ENCODE measurements around the gene CDH4. TPM values are rescaled to one million over a fixed set of nuclear protein-coding genes. Genes with fewer than 3 reads are reported as not detected.

CDH4 gene
- total and polyA plus RNA-seq, 2 of the 13 experiments (the other 11 are each of a cell fraction or from before 2014, with no cell fraction given), result not detected

DNA sequence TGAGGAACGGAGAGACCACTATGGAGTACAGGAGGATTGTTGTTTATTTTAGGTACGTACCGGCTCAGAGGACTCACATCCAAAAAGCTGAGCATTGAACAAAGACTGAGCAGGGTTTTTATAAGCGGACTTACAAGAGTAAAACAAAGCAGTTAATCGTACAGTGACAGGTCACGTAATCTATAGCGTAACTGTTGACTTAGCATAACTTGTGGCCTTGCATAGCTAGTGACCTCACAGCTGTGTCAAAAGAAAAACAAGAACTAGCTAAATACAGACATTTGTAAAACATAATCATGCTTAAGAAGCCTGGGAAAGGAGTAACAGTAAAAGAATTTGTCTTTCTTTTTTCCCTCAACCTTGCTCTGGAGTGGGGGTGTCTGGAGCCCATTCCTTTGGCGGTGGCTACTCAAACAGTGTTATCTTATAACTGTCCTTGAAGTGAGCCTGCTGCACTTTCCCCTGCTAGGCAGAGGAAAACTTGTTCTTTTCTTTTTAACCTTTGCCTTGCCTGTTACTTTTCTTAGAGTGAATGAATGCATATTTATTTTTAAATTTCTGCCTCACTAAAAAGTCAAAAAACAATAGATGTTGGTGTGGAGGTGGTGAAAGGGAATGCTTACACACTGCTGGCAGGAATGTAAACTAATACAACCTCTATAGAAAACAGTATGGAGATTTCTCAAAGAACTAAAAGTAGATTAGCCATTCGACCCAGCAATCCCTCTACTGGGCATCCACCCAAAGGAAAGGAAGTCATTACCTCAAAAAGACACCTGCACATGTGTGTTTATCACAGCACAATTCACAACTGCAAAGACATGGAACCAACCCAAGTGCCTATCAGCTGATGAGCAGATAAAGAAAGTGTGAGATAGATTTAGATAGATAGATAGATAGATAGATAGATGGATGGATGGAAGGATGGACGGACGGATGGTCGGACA lies 704.6 kb downstream of the CDH4 start (continued):
- TF ChIP-seq, protein P1, sequence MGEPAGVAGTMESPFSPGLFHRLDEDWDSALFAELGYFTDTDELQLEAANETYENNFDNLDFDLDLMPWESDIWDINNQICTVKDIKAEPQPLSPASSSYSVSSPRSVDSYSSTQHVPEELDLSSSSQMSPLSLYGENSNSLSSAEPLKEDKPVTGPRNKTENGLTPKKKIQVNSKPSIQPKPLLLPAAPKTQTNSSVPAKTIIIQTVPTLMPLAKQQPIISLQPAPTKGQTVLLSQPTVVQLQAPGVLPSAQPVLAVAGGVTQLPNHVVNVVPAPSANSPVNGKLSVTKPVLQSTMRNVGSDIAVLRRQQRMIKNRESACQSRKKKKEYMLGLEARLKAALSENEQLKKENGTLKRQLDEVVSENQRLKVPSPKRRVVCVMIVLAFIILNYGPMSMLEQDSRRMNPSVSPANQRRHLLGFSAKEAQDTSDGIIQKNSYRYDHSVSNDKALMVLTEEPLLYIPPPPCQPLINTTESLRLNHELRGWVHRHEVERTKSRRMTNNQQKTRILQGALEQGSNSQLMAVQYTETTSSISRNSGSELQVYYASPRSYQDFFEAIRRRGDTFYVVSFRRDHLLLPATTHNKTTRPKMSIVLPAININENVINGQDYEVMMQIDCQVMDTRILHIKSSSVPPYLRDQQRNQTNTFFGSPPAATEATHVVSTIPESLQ (CRISPR knock-in tag; conservative IDR thresholded peaks at IDR 0.05), result no peak
- TF ChIP-seq, protein P2, sequence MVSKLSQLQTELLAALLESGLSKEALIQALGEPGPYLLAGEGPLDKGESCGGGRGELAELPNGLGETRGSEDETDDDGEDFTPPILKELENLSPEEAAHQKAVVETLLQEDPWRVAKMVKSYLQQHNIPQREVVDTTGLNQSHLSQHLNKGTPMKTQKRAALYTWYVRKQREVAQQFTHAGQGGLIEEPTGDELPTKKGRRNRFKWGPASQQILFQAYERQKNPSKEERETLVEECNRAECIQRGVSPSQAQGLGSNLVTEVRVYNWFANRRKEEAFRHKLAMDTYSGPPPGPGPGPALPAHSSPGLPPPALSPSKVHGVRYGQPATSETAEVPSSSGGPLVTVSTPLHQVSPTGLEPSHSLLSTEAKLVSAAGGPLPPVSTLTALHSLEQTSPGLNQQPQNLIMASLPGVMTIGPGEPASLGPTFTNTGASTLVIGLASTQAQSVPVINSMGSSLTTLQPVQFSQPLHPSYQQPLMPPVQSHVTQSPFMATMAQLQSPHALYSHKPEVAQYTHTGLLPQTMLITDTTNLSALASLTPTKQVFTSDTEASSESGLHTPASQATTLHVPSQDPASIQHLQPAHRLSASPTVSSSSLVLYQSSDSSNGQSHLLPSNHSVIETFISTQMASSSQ (IDR thresholded peaks at IDR 0.05; ENCODE audit: low read depth), result no peak
- TF ChIP-seq, protein P2 (CRISPR knock-in tag; IDR thresholded peaks at IDR 0.05; ENCODE audit: borderline replicate concordance), result no peak
- TF ChIP-seq TGIF2 (CRISPR knock-in tag; IDR thresholded peaks at IDR 0.05) (no peak), ZBTB1 (CRISPR knock-in tag; IDR thresholded peaks at IDR 0.05; ENCODE audit: borderline replicate concordance) (no peak), ZNF660 (CRISPR knock-in tag; IDR thresholded peaks at IDR 0.05; ENCODE audit: borderline replicate concordance, low read depth) (no peak), ZNF496 (CRISPR knock-in tag; IDR thresholded peaks at IDR 0.05; ENCODE audit: insufficient replicate concordance) (no peak), SKI (IDR thresholded peaks at IDR 0.05; ENCODE audit: partially characterized antibody) (no peak), NPAS2 (CRISPR knock-in tag; IDR thresholded peaks at IDR 0.05; ENCODE audit: borderline replicate concordance) (no peak), PHF20 (CRISPR knock-in tag; IDR thresholded peaks at IDR 0.05) (no peak), ZNF430 (CRISPR knock-in tag; IDR thresholded peaks at IDR 0.05) (no peak), SRSF1 (optimal IDR thresholded peaks at IDR 0.05; ENCODE audit: low read depth, low read length) (no peak), ZSCAN25 (CRISPR knock-in tag; IDR thresholded peaks at IDR 0.05) (no peak), FOSL2 (CRISPR knock-in tag; IDR thresholded peaks at IDR 0.05) (no peak), FOXA3 (CRISPR knock-in tag; IDR thresholded peaks at IDR 0.05) (peak; percentile 45; the same call in 1 of the 2 replicates), ZFX (CRISPR knock-in tag; IDR thresholded peaks at IDR 0.05; ENCODE audit: low read depth) (no peak), ZNF776 (CRISPR knock-in tag; IDR thresholded peaks at IDR 0.05) (no peak), ZNF367 (CRISPR knock-in tag; IDR thresholded peaks at IDR 0.05; ENCODE audit: borderline replicate concordance) (no peak), HES4 (CRISPR knock-in tag; IDR thresholded peaks at IDR 0.05; ENCODE audit: borderline replicate concordance) (no peak), ASH2L (IDR thresholded peaks at IDR 0.05; ENCODE audit: insufficient read length, low read depth, low read length) (peak; percentile 27)
- TF ChIP-seq, protein P3, sequence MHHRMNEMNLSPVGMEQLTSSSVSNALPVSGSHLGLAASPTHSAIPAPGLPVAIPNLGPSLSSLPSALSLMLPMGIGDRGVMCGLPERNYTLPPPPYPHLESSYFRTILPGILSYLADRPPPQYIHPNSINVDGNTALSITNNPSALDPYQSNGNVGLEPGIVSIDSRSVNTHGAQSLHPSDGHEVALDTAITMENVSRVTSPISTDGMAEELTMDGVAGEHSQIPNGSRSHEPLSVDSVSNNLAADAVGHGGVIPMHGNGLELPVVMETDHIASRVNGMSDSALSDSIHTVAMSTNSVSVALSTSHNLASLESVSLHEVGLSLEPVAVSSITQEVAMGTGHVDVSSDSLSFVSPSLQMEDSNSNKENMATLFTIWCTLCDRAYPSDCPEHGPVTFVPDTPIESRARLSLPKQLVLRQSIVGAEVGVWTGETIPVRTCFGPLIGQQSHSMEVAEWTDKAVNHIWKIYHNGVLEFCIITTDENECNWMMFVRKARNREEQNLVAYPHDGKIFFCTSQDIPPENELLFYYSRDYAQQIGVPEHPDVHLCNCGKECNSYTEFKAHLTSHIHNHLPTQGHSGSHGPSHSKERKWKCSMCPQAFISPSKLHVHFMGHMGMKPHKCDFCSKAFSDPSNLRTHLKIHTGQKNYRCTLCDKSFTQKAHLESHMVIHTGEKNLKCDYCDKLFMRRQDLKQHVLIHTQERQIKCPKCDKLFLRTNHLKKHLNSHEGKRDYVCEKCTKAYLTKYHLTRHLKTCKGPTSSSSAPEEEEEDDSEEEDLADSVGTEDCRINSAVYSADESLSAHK (CRISPR knock-in tag; IDR thresholded peaks at IDR 0.05; ENCODE audit: borderline replicate concordance), result no peak

All from HepG2 (cell line).